NCI-H1694 treated with DMSO at 0.1 percent for 48 hours (cell line): Measurements from ENCODE around the gene DEPDC4.
"Not testable (repeated sequence)": the region's sequence is repeated elsewhere in the genome, so short reads cannot be mapped to it uniquely, and the experiment has no call there.

Experiments
- DNase-seq: peaks from one replicate; lab custom pipeline; 2025; lab: John Stamatoyannopoulos, UW

The DEPDC4 gene

GRCh38 chr12:100266835-100267602, at the start of gene DEPDC4, which contains the start of gene SCYL2:
Gene DEPDC4, minus strand, starts transcription at chr12:100267079. Its CDS starts 3 bp downstream, at chr12:100267076.
Gene SCYL2, plus strand, starts transcription at chr12:100267177. Its CDS starts 15,794 bp downstream, at chr12:100282971.
- DNase-seq: peak; percentile 83

- no peak for DNase-seq
Observed at GRCh38 chr12:100311317-100311716, 44.4 kb upstream of the DEPDC4 start.

GRCh38 chr12:100308138-100308537, 41.3 kb upstream of the DEPDC4 start:
- DNase-seq: not testable (repeated sequence)

GRCh38 chr12:100304334-100304733, 37.5 kb upstream of the DEPDC4 start:
- DNase-seq: not testable (repeated sequence)

- DNase-seq: no peak
Observed at GRCh38 chr12:100303831-100304230, 37.0 kb upstream of the DEPDC4 start.

- DNase-seq: no peak
Observed at GRCh38 chr12:100302081-100302480, 35.2 kb upstream of the DEPDC4 start.

- DNase-seq: no peak
Observed at GRCh38 chr12:100295764-100296555, 29.1 kb upstream of the DEPDC4 start.

- not testable (repeated sequence) for DNase-seq
Observed at GRCh38 chr12:100294366-100294765, 27.5 kb upstream of the DEPDC4 start.

- DNase-seq: no peak
Observed at GRCh38 chr12:100293017-100293416, 26.1 kb upstream of the DEPDC4 start.

GRCh38 chr12:100290016-100290415, 23.1 kb upstream of the DEPDC4 start:
- DNase-seq: no peak

- DNase-seq: no peak
Observed at GRCh38 chr12:100289038-100289437, 22.2 kb upstream of the DEPDC4 start.

- DNase-seq: not testable (repeated sequence)
Observed at GRCh38 chr12:100284556-100284955, 17.7 kb upstream of the DEPDC4 start.

- DNase-seq: no peak
Observed at GRCh38 chr12:100279607-100280244, 12.8 kb upstream of the DEPDC4 start.

GRCh38 chr12:100279159-100279558, 12.3 kb upstream of the DEPDC4 start:
- no peak for DNase-seq

- no peak for DNase-seq
Observed at GRCh38 chr12:100274291-100274690, 7.4 kb upstream of the DEPDC4 start.

- DNase-seq: peak; percentile 40
Observed at GRCh38 chr12:100273782-100274181, 6.9 kb upstream of the DEPDC4 start.

GRCh38 chr12:100268835-100269564, 2.1 kb upstream of the DEPDC4 start:
- no peak for DNase-seq

- no peak for DNase-seq
Observed at GRCh38 chr12:100267603-100268281, 863 bp upstream of the DEPDC4 start.

GRCh38 chr12:100266585-100266834, 369 bp downstream of the DEPDC4 start:
- DNase-seq: peak; percentile 33

GRCh38 chr12:100265732-100266584, 921 bp downstream of the DEPDC4 start:
- no peak for DNase-seq

GRCh38 chr12:100265107-100265506, 1.8 kb downstream of the DEPDC4 start:
- not testable (repeated sequence) for DNase-seq
